GM19468 (cell line): ENCODE measurements around the gene ATXN2.

Source experiments
- ATAC-seq: cut with Tn5 transposase; IDR thresholded peaks from one replicate; pipeline ENCODE4 v1.9.1; 2021; ENCODE audit warnings: mild to moderate bottlenecking, moderate library complexity, moderate number of reproducible peaks; ENCODE audit not compliant: unreplicated experiment; ENCODE audit errors: extremely low read depth

Gene ATXN2

DNA sequence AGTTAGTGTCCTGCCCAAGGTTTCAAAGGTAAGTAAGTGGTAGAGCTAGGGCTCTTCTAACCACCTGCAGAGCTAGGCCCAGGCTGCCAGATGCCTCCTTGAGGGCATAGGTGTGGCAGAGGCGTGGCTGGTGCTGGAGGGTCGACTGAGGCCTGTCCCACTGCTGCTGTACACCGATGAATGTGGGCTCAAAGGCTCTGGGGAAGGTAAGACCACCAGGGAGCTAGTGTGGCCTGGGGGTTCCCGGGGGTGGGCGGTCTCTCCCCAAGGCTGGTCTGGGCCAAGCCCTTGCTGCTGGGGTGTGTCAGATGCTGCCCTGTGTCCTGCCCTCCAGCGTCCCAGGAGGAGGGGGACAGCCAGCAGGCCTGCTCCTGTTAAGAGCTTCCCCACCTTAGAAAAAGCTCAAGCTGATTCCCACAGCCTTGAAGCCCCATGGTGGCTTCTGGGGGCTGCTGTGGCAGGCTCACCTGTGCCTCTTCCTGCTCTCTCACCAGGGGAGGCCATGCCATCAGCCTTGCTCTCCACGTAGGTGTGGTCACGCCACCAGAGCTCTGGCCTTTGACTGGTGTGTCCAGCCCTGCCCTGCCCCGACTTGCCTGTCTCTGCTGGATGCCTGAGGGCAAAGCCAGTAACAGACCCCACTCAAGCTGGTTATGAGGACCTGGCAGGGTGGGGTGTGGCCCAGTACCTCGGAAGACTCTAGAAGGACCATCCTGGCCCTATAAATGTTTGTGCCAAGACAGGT is 156.6 kb downstream of the ATXN2 start:
- ATAC-seq = no peak

DNA sequence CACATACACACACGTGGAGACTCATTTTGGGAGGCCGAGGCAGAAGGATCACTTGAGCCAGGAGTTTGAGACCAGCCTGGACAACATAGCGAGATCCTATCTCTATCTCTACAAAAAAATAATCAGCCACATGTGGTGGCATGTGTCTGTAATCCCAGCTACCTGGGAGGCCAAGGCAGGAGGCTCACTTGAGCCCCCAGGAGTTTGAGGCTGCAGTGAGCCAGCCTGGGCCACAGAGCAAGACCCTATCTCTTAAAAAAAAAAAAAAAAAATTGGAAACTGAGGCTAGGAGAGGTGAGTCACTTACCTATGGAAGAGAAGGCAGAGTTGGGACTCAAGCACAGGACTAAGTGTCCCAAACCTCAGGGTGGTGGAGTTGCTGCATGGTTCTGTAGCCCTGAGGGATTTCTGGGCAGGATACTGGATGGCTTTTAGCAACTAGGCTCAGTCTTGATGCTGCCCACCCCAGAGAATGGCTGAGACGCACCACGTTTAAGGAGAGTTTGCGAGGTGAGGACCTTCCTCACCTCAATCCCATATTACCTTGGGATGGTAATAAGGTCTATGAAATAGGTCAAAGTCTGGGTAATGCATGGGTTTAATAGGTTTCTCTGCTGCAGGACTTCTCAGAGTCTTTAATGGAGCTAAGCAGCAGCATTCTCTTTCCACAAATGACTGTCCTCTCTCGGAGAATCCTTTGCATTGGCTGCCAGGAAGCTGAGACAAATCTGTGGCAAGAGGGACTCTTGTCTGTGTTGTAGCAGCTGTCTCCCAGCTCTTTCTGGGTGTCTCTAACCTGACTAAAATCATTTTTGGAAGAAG is 157.8 kb downstream of the ATXN2 start:
- no peak for ATAC-seq

DNA sequence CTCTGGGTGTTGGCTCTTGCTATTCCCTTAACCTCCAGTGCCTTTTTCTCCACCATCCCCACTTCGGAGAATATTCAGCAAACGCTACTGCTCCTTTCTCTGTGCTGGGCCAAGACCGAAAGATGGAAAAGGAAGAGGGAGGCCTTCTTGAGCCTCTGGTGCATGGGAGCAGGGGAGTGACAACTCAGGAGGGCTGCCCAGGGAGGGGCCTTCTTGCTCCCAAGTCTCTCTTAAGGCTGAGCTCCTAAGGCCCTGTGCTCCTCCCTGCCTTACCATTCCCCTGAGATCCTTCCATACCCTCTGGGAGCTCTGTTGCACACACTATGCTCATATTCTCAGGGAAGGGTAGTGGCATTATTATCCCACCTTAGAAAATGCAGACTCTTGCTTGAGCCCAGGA is 158.5 kb downstream of the ATXN2 start:
- ATAC-seq = no peak

DNA sequence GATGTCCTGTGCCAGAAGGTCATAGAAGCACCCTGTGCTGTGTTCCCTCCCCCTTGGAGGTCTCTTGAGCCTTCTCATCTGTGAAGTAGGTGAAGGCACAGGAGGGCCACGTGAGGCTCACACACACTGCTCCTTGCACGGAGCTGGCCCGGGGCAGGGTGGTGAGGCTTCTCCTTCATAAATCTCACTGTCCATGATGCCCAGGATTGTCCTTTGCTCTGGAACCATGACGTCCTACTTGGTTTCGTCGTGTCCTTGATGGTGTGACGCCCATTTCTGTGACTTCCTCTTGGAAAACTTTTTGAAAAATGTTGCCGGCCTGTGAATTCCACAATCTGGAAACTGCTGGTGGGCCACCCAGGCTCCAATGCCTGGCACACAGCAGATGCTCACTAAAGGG is 159.0 kb downstream of the ATXN2 start:
- ATAC-seq = no peak

DNA sequence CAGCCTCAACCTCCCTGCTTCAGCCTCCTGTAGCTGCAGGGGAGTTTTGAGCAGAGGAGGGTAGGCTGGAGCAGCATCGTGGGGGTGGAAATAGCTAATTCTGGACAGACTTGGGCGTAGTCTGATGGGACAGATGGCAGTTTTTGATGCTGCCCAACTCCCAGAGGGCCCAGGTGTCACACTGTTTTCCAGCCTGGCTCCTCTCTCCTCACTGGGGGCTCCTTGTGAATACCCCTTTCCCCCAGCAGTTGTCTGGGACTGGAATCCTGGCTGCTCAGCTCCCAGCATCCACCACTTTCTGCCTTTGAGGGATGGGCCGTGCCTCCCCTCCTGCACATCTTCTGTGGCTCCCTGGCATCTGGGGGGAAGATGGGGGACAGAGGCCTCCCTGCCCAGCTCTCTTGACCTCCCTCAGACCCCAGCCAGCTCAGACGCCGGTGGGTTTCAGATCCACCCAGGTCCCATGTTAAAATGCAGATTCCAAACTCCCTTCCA is 159.4 kb downstream of the ATXN2 start:
- ATAC-seq = no peak

DNA sequence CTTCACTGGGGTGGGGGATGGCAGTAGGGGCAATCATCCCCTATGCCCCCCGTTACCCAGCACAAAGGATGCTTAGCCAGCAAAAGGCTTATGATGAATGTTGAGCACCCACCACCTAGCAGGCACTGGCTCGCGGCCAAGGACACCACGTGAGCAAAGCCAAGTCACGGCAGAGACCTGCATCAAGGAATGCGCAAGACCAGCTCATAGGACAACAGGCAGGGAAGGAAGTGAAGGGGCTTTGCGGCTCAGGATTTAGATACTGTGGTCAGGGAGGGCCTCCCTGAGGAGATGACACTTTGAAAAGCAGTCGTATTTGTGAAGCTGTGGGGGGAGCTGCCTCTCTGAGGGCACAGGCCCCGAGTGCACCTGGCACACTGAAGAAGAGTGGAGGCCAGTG is 160.6 kb downstream of the ATXN2 start:
- no peak for ATAC-seq

DNA sequence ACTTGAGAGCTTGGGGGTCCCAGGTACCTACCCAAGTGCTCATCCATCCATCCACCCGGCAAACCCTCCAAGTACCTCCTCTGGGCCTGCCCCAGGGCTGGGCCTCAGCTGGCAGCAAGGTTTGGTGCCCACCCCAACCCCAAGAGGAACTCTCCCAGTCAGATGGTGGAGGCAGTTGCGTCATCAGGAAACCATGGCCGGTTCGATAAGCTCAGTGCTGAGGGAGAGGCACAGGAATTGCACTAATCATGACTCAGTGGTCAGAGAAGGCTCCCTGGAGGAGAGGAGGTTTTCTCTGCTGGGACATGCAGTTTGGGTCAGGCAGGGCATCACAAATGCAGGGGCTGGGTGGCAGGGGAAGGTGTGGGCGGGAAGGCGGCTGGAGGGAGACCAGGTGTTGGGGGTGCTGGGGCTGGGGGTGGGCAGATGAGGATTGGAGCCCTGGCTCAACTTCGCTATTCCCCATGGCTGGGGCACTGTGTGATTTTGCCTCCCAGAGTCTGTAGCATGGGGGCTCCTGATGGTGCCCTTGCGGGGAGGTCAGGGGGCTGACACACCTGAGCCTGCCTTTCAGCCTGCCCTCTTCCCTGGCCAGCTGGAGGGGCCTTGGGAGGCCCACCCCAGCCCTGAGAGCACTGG is 161.2 kb downstream of the ATXN2 start:
- ATAC-seq = no peak

DNA sequence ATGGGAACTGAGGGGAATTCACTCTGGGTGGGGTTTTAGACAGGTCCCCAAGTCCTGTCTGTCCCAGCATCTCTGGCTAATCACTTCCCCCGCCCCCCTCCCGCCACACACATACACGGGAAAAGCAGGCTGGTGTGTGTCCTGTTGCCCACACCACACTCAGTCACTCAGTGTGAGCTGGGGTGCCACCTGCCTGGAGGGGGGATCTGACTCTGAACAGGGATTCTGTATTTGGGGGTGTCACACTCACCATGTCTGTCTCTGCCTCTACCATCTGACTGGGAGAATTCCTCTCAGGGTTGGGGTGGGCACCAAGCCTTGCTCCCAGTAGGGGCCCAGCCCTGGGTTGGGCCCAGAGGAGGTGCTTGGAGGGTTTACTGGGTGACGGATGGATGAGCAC is 162.3 kb downstream of the ATXN2 start:
- ATAC-seq = no peak

DNA sequence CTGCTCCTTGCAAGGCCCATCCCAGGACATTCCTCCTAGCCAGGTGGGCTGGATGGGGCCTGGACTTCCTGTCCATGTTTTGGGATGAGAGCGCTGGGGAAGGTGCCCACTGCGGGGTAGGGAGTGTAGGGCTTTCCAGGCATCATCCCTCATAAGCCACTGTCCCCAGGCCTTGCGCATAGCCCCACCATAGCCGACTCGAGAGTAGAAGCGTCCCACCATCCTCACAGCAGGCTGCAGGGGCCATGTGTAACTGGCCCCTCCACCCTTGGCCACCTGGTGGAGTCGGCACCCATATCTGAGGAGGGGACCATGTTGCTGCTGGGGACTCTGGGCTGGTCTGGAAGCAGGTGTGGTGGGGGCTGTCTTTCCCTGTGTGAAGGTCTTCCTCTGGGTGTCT is 162.8 kb downstream of the ATXN2 start:
- ATAC-seq = no peak

DNA sequence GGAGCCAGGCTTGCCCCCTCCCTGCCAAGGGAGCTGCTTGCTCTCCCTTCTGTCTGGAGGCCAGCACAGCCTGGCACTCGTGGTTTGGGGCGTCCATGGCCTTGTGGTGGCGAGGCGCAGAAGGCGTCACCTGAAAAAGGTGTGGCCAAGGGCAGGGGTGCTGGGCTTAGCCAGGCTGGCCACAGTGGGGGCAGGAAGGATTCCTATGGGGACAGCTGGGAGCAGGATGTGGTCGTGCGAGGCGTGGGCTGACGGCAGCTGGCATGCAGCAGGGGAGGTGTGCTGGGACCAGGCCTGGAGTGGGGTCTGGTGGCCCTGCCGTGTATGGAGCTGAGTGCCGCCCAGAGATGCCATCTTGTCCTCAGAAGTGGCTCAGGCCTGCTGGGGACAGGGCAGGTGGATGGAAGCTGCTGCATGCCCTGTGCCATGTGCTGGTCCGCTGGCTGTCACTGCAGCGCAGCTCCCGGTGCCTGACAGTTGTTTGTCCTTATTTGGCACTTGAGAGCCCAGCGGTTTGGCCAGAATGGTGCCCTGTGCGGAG is 163.4 kb downstream of the ATXN2 start:
- ATAC-seq = no peak

DNA sequence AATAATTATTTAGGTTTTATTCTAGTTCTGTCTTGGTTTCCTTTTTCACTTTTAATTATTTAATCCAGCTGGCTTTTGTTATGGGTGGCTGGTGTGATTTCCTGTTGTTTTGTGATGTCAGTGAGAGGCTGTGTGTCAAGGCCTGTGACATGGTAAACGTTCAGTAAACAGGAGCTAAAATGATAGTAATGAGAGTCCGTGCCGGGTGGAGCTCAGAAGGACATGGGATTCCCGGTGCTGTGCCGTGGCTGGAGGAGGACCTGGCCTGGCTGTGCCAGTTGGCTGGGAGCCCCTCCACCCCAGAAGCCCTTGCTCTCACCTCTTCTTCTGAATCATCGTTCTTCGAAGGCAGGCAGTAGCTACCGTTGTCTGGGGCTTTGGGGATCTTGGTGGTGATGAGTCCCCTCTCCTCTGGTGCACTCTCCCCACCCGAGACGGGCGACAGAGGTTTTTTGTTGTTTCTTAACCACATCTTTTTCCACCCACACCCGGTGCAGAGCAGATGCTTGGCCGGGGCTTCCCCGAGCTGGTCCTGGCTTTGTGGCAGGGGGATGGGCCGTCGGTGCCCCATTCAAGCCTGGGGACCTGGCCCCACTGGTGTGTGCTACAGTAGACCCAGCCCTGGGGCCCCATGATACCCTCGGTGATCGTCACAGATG is 164.3 kb downstream of the ATXN2 start:
- ATAC-seq = peak; percentile 60

DNA sequence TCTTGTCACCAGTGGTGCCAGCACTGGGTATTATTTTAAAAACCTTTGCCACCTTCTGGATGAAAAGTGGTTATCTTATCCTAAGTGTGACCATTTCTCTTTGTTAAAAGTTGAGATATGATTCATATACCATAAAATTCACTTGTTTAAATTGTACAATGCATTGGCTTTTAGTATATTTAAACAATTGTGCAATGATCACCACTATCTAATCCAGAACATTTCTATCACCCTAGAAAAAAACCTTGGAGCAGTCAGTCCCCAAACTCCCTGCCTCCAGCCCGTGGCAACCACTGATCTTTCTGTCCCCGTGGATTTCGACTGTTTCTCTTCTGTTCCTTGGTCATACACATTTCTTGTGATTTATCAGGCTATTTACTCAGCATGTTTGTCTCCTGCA is 165.1 kb downstream of the ATXN2 start:
- ATAC-seq = no peak

DNA sequence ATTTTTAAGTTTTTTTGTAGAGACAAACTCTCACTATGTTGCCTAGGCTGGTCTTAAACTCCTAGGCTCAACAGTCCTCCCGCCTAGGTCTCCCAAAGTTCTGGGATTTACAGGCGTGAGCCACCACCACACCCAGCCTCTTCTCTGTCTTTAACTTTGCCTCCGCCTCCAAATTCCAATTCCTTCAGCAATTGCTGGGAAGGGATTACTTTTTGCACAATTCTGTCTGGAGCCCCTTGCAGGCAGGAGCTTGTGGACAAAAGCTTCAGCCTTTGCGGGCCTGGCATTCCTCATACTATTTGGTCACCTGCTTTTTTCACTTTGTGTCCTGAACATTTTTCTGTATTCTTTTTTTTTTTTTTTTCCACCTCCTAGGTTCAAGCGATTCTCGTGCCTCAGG is 167.3 kb downstream of the ATXN2 start:
- no peak for ATAC-seq

DNA sequence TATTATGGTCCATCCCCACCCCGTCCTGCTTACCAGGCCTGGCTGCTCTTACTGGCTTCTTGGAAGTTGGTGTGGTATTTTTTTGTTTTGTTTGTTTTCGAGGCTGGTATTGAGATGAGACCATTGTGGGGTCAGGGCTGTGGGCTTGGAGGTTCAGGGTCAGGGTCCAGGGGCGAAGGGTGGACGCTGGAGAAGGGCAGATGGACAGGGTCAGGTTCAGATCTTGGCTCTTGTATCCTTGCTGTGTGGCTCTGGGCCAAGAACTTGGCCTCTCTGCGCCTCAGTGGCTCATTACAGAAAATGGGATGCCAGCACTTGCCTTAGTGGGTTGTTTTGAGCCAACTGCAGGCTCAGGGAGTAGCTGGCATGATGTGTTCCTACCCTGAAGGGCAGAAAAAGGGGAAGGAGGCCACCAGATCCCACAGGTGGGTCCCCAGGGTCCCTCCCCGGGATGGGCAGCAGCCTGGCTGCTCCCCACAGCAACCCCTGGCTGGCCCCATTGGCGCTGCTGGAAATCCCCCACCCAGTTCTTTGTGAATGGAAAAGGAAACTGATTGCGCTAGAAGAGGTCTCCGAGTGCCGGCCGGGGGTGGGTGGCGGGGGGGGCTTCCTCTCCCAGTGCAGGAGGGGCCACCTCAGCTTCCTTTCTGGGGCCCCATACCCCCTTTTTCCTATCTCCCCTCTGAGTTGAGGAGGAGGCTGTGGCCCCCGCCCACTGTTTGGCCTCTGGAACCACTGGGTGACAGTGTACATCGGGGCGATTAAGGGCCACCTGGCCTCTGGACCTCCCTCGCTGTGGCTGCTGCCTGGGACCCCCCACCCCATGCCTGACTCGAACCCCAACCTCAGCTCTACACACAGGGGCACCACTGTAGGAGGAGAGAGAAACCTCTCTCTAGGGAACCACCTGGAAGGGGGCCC is 168.4 kb downstream of the ATXN2 start:
- no peak for ATAC-seq

DNA sequence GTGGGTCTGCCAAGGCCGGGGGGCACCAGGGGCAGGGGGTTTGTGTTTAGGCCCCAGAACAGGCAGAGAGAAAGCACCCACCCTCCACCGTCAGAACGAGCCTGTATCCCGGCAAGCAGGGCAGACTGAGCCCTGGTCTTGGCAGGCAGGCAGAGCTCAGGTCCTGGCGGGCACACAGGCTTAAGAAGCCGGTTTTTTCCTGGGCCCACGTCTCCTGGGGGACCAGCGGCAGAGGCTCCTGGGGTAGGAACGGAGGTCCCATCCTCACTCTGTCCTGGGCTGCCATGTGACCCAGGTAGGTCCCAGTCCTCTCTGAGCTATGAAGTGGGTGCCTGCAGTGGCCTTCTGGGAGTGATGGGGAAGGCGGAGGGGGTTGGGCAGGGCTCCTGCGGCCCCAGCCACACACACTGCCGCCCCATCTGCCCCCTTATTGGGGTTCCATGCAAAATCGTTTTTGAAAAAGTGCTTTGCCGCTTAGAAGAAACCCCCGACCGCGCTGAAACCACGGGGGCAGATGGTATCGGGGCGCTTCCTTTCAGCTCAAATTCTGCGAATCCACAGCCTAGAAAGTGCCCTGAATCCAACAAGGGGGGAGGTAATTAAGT is 169.2 kb downstream of the ATXN2 start:
- no peak for ATAC-seq

DNA sequence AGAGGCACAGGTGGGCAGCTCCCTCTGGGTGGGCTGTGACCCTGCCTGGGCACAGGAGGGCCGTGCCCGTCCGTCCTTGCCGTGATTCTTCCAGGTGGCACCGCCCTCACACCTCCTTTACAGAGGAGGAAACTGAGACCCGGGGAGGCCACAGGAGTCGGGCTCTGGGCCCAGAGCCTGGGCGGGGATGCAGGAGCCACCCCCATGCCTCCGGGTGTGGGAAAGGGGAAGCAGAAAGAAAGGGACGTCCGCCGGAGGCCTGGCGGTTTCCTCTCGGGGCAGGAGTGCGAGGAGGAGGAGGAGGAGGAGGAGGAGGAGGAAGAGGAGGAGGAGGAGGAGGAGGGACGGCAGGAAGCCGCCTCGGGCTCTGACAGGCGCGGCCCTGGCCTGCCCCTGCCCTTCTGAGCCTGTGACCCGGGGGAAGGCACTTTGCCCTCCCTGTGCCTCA is 170.4 kb downstream of the ATXN2 start:
- ATAC-seq = no peak

DNA sequence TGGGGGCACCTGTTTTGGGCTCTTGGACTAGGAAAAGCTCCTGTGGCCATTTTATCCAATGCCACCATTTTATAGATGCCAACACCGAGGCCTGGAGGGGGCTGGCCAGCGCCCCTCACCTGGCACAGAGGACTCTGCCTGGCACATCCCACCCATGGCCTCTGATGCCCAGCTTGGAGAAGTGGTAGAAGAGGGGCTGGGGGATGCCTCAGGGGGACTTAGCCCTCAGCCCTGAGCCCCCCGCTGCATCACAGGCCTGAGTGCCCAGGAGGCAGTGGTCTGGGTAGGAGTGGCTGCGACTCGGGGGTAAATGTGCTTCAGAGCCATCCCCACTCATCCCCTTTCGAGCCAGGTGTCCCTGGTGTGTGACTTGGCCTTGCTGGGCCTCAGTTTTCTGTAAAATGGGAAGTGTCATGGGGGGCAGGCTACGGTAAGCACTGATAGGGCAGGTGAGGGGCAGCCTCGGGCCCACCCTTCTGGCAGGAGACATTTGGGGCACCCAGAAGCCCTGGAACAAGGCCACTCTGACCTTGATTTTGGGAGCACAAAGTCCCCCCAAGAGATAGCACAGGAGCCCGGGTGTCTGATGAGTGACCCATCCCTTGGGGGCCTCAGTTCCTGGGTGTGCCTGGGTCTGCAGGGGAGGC is 170.9 kb downstream of the ATXN2 start:
- ATAC-seq = no peak

DNA sequence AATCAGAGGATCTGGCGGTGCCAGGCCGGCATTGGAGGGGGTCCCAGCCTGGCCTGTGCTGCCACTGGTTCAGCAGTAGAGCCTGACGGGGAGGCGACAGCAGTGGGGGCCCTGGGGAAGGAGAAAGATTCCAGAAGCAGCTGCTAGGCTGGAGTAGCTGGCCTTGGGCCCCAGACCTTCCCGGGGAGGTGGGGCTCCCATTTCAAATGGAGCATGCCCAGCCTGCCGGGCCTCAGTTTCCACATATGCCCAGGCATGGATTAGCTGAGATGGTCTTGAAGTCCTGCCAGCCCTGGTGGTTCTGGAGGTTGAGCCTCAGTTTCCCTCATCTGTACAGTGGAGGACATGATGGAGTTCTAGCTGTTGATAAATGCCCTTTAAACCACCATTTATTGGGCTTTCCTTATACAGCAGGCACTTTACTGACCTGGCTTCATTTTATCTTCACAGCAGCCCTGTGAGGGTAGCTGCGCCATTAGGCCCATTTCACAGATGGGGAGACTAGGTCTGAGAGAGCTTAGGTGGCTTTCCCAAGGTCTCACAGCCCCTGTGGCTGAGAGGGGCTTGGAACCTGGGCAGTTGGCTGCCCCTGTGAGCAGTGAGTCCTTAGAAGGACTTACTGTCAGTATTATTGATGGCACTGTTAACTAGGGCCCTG is 171.6 kb downstream of the ATXN2 start:
- ATAC-seq = no peak
